Activated CD8-positive, alpha-beta memory T cell treated with anti-CD3 and anti-CD28 coated beads, Interleukin-2, amount 10 ng/mL, durations not matched to agents 7 days and 5 days (primary cell): ENCODE measurements around the gene NANS. TPM values are rescaled to one million over a fixed set of nuclear protein-coding genes. Genes with fewer than 3 reads are reported as not detected.
"Not testable (repeated sequence)": the region's sequence is repeated elsewhere in the genome, so short reads cannot be mapped to it uniquely, and the experiment has no call there.

Experiments
- ATAC-seq: fragments of 150-1000 bp; cut with Tn5 transposase; one replicate; pipeline ENCODE4 v1.10.0; 2021; ENCODE audit warnings: moderate library complexity
- CTCF ChIA-PET: fragments of 350-600 bp; sonication (Branson Sonifier 250); formaldehyde crosslinking; loops from one replicate; lab custom pipeline; 2021; ENCODE audit warnings: antibody characterized with exemption; lab: Charles Lee
- DNase-seq: peaks from one replicate; pipeline ENCODE4 v3.0.0-alpha.2; 2020
- H3K27ac Mint-ChIP-seq: one replicate; pipeline ENCODE4 v1.8.0; 2021; ENCODE audit warnings: mild to moderate bottlenecking, mixed read lengths
- H3K27me3 Mint-ChIP-seq: one replicate; pipeline ENCODE4 v1.8.0; 2021; ENCODE audit warnings: mixed read lengths
- H3K36me3 Mint-ChIP-seq: one replicate; pipeline ENCODE4 v1.8.0; 2021; ENCODE audit warnings: mild to moderate bottlenecking, mixed read lengths
- H3K4me1 Mint-ChIP-seq: one replicate; pipeline ENCODE4 v1.8.0; 2021; ENCODE audit warnings: mixed read lengths
- H3K4me3 Mint-ChIP-seq: one replicate; pipeline ENCODE4 v1.8.0; 2021; ENCODE audit warnings: mild to moderate bottlenecking, moderate library complexity, mixed read lengths
- H3K9me3 Mint-ChIP-seq: one replicate; pipeline ENCODE4 v1.8.0; 2022; ENCODE audit warnings: low read depth, mixed read lengths
- total RNA-seq, 2 experiments: library from RNA; stranded (reverse); gene quantifications; one replicate each; pipeline ENCODE4 v1.2.3, GENCODE V29; 2021

Gene NANS
- total RNA-seq, 2 experiments from 2014 or later, result 35.5 to 47.8 TPM

- H3K4me1 Mint-ChIP-seq, result peaks cover 43% of the 10 kb centered on the region
- peaks cover 60% of the 10 kb centered on the region for H3K36me3 Mint-ChIP-seq
- H3K4me3 Mint-ChIP-seq, result no peak overlapping the region
- no peaks in the 10 kb centered on the region for H3K27me3 Mint-ChIP-seq
- CTCF ChIA-PET, result interaction anchor here (1.1 to 1.3 kb wide), 2 partner anchors 11 to 23 kb away, joined by 3 read pairs; no protein-coding TSS in a partner anchor
- ATAC-seq, result no peak
- DNase-seq, result no peak
- peak overlapping the region; percentile 50 for H3K27ac Mint-ChIP-seq
- H3K9me3 Mint-ChIP-seq, result no peaks in the 10 kb centered on the region
These were observed 28.5 kb downstream of the NANS start for GRCh38 chr9:98085058-98085457.

- H3K4me3 Mint-ChIP-seq, result no peak overlapping the region
- ATAC-seq (no peak), DNase-seq (no peak)
- H3K27me3 Mint-ChIP-seq, result no peaks in the 10 kb centered on the region
- peaks cover 45% of the 10 kb centered on the region for H3K4me1 Mint-ChIP-seq
- H3K9me3 Mint-ChIP-seq, result no peaks in the 10 kb centered on the region
- CTCF ChIA-PET, result interaction anchor here (0.5 kb wide), 1 partner anchor 70 kb away, joined by 3 read pairs; no protein-coding TSS in a partner anchor
- peaks cover 62% of the 10 kb centered on the region for H3K36me3 Mint-ChIP-seq
- H3K27ac Mint-ChIP-seq, result peak overlapping the region; percentile 35
These were observed 29.4 kb downstream of the NANS start for GRCh38 chr9:98085944-98086343.

- no peak for ATAC-seq
- no peak for DNase-seq
- Mint-ChIP-seq H3K4me1 (peaks cover 39% of the 10 kb centered on the region), H3K27ac (peak overlapping the region; percentile 35), H3K27me3 (no peaks in the 10 kb centered on the region), H3K9me3 (no peaks in the 10 kb centered on the region), H3K4me3 (no peak overlapping the region), H3K36me3 (peaks cover 57% of the 10 kb centered on the region)
- CTCF ChIA-PET, result interaction anchor here (0.7 to 0.8 kb wide), 2 partner anchors 12 to 36 kb away, joined by 3 to 5 read pairs; no protein-coding TSS in a partner anchor
These were observed 29.9 kb downstream of the NANS start for GRCh38 chr9:98086461-98086860.

GRCh38 chr9:98087420-98088354 lies 31.2 kb downstream of the NANS start:
- CTCF ChIA-PET, result interaction anchor here (0.7 to 1.7 kb wide), 3 partner anchors 10 to 35 kb away, joined by 3 to 6 read pairs (median 5); no protein-coding TSS in a partner anchor
- peaks cover 27% of the 10 kb centered on the region for H3K4me1 Mint-ChIP-seq
- no peaks in the 10 kb centered on the region for H3K9me3 Mint-ChIP-seq
- no peak for DNase-seq
- ATAC-seq, result peak; percentile 42
- H3K4me3 Mint-ChIP-seq, result no peak overlapping the region
- H3K27me3 Mint-ChIP-seq, result no peaks in the 10 kb centered on the region
- no peak overlapping the region for H3K27ac Mint-ChIP-seq
- H3K36me3 Mint-ChIP-seq, result peaks cover 53% of the 10 kb centered on the region

GRCh38 chr9:98090674-98091073 lies 34.1 kb downstream of the NANS start:
- Mint-ChIP-seq H3K36me3 (peaks cover 55% of the 10 kb centered on the region), H3K4me1 (peaks cover 16% of the 10 kb centered on the region), H3K27ac (peak overlapping the region; percentile 41)
- H3K4me3 Mint-ChIP-seq, H3K27me3 Mint-ChIP-seq, ATAC-seq, DNase-seq, H3K9me3 Mint-ChIP-seq: not testable (repeated sequence)
- CTCF ChIA-PET, result interaction anchor here (1.3 to 1.7 kb wide), 3 partner anchors 11 to 17 kb away, joined by 3 to 7 read pairs (median 6); no protein-coding TSS in a partner anchor

GRCh38 chr9:98091735-98092612 lies 35.4 kb downstream of the NANS start:
- H3K27me3 Mint-ChIP-seq, result no peaks in the 10 kb centered on the region
- H3K27ac Mint-ChIP-seq, result no peak overlapping the region
- H3K4me1 Mint-ChIP-seq, result peaks cover 10% of the 10 kb centered on the region

GRCh38 chr9:98092613-98092931 lies 36.0 kb downstream of the NANS start:
- no peak overlapping the region for H3K27ac Mint-ChIP-seq
- peaks cover 62% of the 10 kb centered on the region for H3K36me3 Mint-ChIP-seq
- ATAC-seq (no peak), DNase-seq (no peak)
- H3K27me3 Mint-ChIP-seq, result no peaks in the 10 kb centered on the region
- H3K4me3 Mint-ChIP-seq, result no peak overlapping the region
- no peaks in the 10 kb centered on the region for H3K9me3 Mint-ChIP-seq
- peaks cover 16% of the 10 kb centered on the region for H3K4me1 Mint-ChIP-seq
- CTCF ChIA-PET, result interaction anchor here (0.5 to 1.7 kb wide), 3 partner anchors 15 to 170 kb away, joined by 3 to 6 read pairs (median 4); partner anchors contain the start of gene TRMO

More at GRCh38 chr9:98091735-98092612, 35.4 kb downstream of the NANS start:
- DNase-seq (no peak), ATAC-seq (no peak)
- Mint-ChIP-seq H3K9me3 (no peaks in the 10 kb centered on the region), H3K36me3 (peaks cover 59% of the 10 kb centered on the region), H3K4me3 (no peak overlapping the region)
- CTCF ChIA-PET, result interaction anchor here (0.5 to 1.7 kb wide), 5 partner anchors 12 to 169 kb away, joined by 3 to 7 read pairs (median 4); partner anchors contain the start of gene TRMO

- no peaks in the 10 kb centered on the region for H3K27me3 Mint-ChIP-seq
- ATAC-seq, result no peak
- peaks cover 28% of the 10 kb centered on the region for H3K4me1 Mint-ChIP-seq
- peaks cover 69% of the 10 kb centered on the region for H3K36me3 Mint-ChIP-seq
- H3K4me3 Mint-ChIP-seq, result no peak overlapping the region
- CTCF ChIA-PET, result no interaction called here
- H3K27ac Mint-ChIP-seq, result peak overlapping the region; percentile 63
- DNase-seq, result no peak
- no peaks in the 10 kb centered on the region for H3K9me3 Mint-ChIP-seq
These were observed 37.8 kb downstream of the NANS start for GRCh38 chr9:98094316-98094715.

- H3K4me1 Mint-ChIP-seq, result peaks cover 30% of the 10 kb centered on the region
- CTCF ChIA-PET, result no interaction called here
These were observed 38.3 kb downstream of the NANS start for GRCh38 chr9:98094851-98095250.

GRCh38 chr9:98095401-98095800 lies 38.9 kb downstream of the NANS start:
- H3K36me3 Mint-ChIP-seq, result peaks cover 69% of the 10 kb centered on the region
- no peak for ATAC-seq
- H3K4me1 Mint-ChIP-seq, result peaks cover 32% of the 10 kb centered on the region
- DNase-seq, result no peak
- H3K4me3 Mint-ChIP-seq, result no peak overlapping the region
- no peaks in the 10 kb centered on the region for H3K9me3 Mint-ChIP-seq
- CTCF ChIA-PET, result no interaction called here
- H3K27me3 Mint-ChIP-seq, result no peaks in the 10 kb centered on the region
- H3K27ac Mint-ChIP-seq, result no peak overlapping the region

More at GRCh38 chr9:98094851-98095250, 38.3 kb downstream of the NANS start:
- Mint-ChIP-seq H3K4me3 (no peak overlapping the region), H3K27ac (no peak overlapping the region), H3K36me3 (peaks cover 69% of the 10 kb centered on the region), H3K27me3 (no peaks in the 10 kb centered on the region), H3K9me3 (no peaks in the 10 kb centered on the region)
- ATAC-seq (no peak), DNase-seq (no peak)

- peaks cover 39% of the 10 kb centered on the region for H3K4me1 Mint-ChIP-seq
- CTCF ChIA-PET, result no interaction called here
- H3K4me3 Mint-ChIP-seq, result no peak overlapping the region
- no peak for ATAC-seq
- H3K27ac Mint-ChIP-seq, result peak overlapping the region; percentile 64
- peaks cover 71% of the 10 kb centered on the region for H3K36me3 Mint-ChIP-seq
- no peak for DNase-seq
- H3K9me3 Mint-ChIP-seq, result no peaks in the 10 kb centered on the region
- H3K27me3 Mint-ChIP-seq, result no peaks in the 10 kb centered on the region
These were observed 39.6 kb downstream of the NANS start for GRCh38 chr9:98096091-98096490.

GRCh38 chr9:98097836-98098235 lies 41.3 kb downstream of the NANS start:
- peaks cover 54% of the 10 kb centered on the region for H3K4me1 Mint-ChIP-seq
- CTCF ChIA-PET, result interaction anchor here (1.3 to 2.0 kb wide), 5 partner anchors 9 to 166 kb away, joined by 3 to 11 read pairs (median 6); partner anchors contain the start of gene TRIM14
- peak overlapping the region; percentile 64 for H3K27ac Mint-ChIP-seq
- H3K9me3 Mint-ChIP-seq, result no peaks in the 10 kb centered on the region
- no peak for ATAC-seq
- H3K27me3 Mint-ChIP-seq, result no peaks in the 10 kb centered on the region
- H3K4me3 Mint-ChIP-seq, result no peak overlapping the region
- H3K36me3 Mint-ChIP-seq, result peaks cover 65% of the 10 kb centered on the region
- DNase-seq, result peak; percentile 66

- Mint-ChIP-seq H3K27ac (peak overlapping the region; percentile 99), H3K4me3 (no peak overlapping the region), H3K4me1 (peaks cover 65% of the 10 kb centered on the region), H3K9me3 (no peaks in the 10 kb centered on the region), H3K27me3 (no peaks in the 10 kb centered on the region), H3K36me3 (peaks cover 66% of the 10 kb centered on the region)
- DNase-seq, result no peak
- ATAC-seq, result no peak
- CTCF ChIA-PET, result no interaction called here
These were observed 42.8 kb downstream of the NANS start for GRCh38 chr9:98099346-98099745.
